Activated B cell treated with CpG ODN at 0.5 μM for 24 hours (primary cell): ENCODE data around the gene IFRD2. TPM values are rescaled to one million over a fixed set of nuclear protein-coding genes. Genes with fewer than 3 reads are reported as not detected.

ENCODE experiments used
- ATAC-seq: fragments of 200-7000 bp; cut with Tn5 transposase; one replicate; pipeline ENCODE4 v1.10.0; 2021; ENCODE audit warnings: low read depth, mild to moderate bottlenecking, moderate library complexity
- CTCF ChIA-PET: fragments of 350-600 bp; sonication (Branson Sonifier 250); formaldehyde crosslinking; loops from one replicate; lab custom pipeline; 2021; ENCODE audit warnings: antibody characterized with exemption; lab: Charles Lee
- POLR2A ChIA-PET: fragments of 350-600 bp; sonication (Branson Sonifier 250); formaldehyde crosslinking; loops from one replicate; lab custom pipeline; 2021; ENCODE audit warnings: antibody characterized with exemption; lab: Charles Lee
- DNase-seq: peaks from one replicate; pipeline ENCODE4 v3.0.0; 2022
- H3K27ac Mint-ChIP-seq: one replicate; pipeline ENCODE4 v1.8.0; 2020; ENCODE audit warnings: mixed read lengths
- H3K27me3 Mint-ChIP-seq: one replicate; pipeline ENCODE4 v1.8.0; 2021; ENCODE audit warnings: mixed read lengths
- H3K36me3 Mint-ChIP-seq: one replicate; pipeline ENCODE4 v1.8.0; 2021; ENCODE audit warnings: low read depth, mixed read lengths
- H3K4me1 Mint-ChIP-seq: one replicate; pipeline ENCODE4 v1.8.0; 2021; ENCODE audit warnings: mixed read lengths
- H3K4me3 Mint-ChIP-seq: one replicate; pipeline ENCODE4 v1.8.0; 2020; ENCODE audit warnings: mild to moderate bottlenecking, mixed read lengths
- H3K9me3 Mint-ChIP-seq: one replicate; pipeline ENCODE4 v1.8.0; 2020; ENCODE audit warnings: mixed read lengths
- intact Hi-C: fragments of 100-400 bp; cut with micrococcal nuclease; formaldehyde crosslinking; loops from one replicate; pipeline ENCODE4 v1.15.1; 2024
- total RNA-seq: library from RNA; stranded (reverse); gene quantifications from 2 replicates; pipeline ENCODE4 v1.2.3, GENCODE V29; 2022
- TF ChIP-seq, protein P1 (sequence below): fragments of 200-600 bp; IDR thresholded peaks from one replicate; pipeline ENCODE4 v1.8.0; 2022; ENCODE audit warnings: antibody characterized with exemption, mild to moderate bottlenecking

Gene IFRD2
- total RNA-seq, 1 donor from 2014 or later: 105 TPM

DNA sequence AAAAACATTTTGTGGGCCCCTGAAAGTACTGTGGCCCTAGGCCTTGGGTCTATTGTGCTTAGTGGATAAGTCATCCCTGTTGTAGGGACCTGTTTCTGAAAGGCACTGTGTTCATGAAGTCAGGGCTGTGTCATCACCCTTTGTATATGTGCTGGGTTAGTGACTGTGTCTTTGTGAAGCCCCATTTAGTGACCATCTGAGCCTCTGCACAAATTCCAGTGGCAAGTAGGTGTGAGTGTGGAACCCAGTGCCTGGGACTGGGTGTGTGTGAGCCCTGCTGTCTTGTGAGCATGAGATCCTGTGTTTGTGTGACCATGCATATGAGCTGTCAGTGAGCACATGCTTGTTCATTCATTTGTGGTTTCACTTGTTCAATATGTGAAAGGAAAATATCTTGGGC is 12.4 kb upstream of the IFRD2 start:
- no peak overlapping the region for H3K4me3 Mint-ChIP-seq
- TF ChIP-seq, protein P1, sequence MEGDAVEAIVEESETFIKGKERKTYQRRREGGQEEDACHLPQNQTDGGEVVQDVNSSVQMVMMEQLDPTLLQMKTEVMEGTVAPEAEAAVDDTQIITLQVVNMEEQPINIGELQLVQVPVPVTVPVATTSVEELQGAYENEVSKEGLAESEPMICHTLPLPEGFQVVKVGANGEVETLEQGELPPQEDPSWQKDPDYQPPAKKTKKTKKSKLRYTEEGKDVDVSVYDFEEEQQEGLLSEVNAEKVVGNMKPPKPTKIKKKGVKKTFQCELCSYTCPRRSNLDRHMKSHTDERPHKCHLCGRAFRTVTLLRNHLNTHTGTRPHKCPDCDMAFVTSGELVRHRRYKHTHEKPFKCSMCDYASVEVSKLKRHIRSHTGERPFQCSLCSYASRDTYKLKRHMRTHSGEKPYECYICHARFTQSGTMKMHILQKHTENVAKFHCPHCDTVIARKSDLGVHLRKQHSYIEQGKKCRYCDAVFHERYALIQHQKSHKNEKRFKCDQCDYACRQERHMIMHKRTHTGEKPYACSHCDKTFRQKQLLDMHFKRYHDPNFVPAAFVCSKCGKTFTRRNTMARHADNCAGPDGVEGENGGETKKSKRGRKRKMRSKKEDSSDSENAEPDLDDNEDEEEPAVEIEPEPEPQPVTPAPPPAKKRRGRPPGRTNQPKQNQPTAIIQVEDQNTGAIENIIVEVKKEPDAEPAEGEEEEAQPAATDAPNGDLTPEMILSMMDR: no peak
- no peaks in the 10 kb centered on the region for H3K27me3 Mint-ChIP-seq
- no peak overlapping the region for H3K27ac Mint-ChIP-seq
- peaks cover 14% of the 10 kb centered on the region for H3K4me1 Mint-ChIP-seq
- H3K36me3 Mint-ChIP-seq: no peaks in the 10 kb centered on the region
- no peak for ATAC-seq
- H3K9me3 Mint-ChIP-seq: no peaks in the 10 kb centered on the region
- DNase-seq: no peak
- ChIA-PET CTCF (no interaction called here), POLR2A (no interaction called here)
- intact Hi-C loops: no loop called here

DNA sequence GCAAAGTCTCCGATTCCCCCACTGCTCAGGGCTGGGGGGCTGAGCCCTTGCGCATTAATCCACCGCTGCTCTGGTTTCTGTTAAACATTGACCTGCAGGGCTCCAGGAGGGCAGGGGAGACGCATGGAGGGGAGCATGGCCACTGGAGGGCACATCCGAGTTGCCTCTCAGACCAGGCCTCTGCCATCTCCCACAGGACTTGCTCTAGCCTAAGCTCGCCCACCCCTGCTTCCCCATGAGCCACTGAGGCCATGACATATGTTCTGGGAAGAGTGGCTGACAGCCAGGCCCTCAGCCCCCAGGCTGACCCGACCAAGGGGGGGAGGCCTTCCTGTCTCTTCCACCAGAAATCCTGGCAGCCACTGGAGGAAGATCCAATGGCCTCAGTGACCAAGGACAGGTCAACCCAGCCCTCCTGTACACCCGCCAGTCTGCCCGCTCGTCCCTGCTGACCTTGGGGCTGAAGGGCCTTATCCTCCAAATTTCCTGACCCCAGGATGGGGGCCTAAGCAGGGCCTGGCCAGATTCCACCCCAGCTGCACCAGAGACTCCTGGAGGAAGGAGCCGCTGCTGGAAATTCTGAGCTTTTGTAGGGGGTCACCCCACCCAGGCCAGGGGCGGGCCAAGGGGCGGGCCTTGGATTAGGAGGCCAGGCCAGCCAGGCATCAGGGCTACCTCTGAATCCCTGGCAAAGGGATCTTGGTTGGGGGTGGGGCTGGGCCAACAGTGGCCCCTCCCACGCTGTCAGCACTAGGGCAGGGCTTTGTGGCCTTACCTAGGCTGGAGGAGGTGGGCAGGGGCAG is 11.0 kb upstream of the IFRD2 start, which contains the start of gene HYAL1:
TSS of gene HYAL1 (minus strand) at position 562 of the 803 bp plus-strand sequence. CDS start 618 bp downstream, outside the sequence.
- TF ChIP-seq, protein P1: no peak
- H3K9me3 Mint-ChIP-seq: no peaks in the 10 kb centered on the region
- no peak for DNase-seq
- H3K4me1 Mint-ChIP-seq: peaks cover 25% of the 10 kb centered on the region
- CTCF ChIA-PET: no interaction called here
- POLR2A ChIA-PET: no interaction called here
- intact Hi-C loops: no loop called here
- no peaks in the 10 kb centered on the region for H3K27me3 Mint-ChIP-seq
- H3K4me3 Mint-ChIP-seq: no peak within 1 kb of the TSS
- H3K36me3 Mint-ChIP-seq: peaks cover 4% of the 10 kb centered on the region
- no peak for ATAC-seq
- H3K27ac Mint-ChIP-seq: no peak within 1 kb of the TSS

DNA sequence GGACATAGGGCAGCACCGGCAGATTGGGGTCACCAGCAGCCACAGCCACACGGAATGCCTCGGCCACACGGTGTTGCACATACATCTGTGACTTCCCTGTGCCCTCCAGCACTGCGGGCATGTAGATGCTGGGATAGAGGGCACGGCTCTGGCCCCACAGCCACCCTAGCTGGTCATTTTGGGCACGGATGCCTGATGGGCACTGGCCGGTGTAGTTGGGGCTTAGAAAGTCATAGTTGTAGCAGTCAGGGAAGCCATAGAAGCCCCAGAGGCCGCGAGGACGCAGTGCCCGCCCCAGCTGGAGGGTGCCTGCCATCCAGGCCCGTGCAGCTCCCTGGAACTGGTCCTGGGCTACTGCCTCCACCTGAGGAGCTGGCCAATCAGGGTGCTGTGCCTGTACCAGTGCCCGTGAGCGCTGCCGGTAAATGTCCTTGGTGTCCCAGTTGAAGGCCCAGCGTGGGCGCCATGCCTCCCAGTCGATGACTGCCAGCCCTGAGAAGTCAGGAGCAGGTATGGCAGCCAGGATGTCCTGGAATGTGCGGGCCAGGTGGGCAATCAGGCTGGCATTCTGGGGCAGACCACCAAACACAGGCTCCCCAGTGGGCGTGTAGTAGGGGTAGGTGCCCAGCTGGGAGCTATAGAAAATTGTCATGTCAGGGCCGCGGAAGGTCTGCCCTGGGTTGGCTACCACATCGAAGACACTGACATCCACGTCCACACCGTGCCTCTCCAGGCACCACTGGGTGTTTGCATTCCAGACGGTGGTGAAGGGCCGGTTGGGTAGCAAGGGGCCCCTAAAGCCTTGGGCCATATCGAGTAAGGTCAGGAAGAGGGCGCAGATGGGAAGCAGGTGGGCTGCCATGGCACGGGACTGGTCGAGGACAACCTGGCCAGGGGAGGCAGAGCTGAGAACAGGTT is 10.1 kb upstream of the IFRD2 start:
- DNase-seq (no peak), ATAC-seq (no peak)
- H3K36me3 Mint-ChIP-seq: peaks cover 4% of the 10 kb centered on the region
- no peak overlapping the region for H3K27ac Mint-ChIP-seq
- POLR2A ChIA-PET: no interaction called here
- intact Hi-C loops: no loop called here
- CTCF ChIA-PET: no interaction called here
- TF ChIP-seq, protein P1: no peak
- no peaks in the 10 kb centered on the region for H3K27me3 Mint-ChIP-seq
- H3K4me1 Mint-ChIP-seq: peaks cover 31% of the 10 kb centered on the region
- no peaks in the 10 kb centered on the region for H3K9me3 Mint-ChIP-seq
- H3K4me3 Mint-ChIP-seq: no peak overlapping the region

DNA sequence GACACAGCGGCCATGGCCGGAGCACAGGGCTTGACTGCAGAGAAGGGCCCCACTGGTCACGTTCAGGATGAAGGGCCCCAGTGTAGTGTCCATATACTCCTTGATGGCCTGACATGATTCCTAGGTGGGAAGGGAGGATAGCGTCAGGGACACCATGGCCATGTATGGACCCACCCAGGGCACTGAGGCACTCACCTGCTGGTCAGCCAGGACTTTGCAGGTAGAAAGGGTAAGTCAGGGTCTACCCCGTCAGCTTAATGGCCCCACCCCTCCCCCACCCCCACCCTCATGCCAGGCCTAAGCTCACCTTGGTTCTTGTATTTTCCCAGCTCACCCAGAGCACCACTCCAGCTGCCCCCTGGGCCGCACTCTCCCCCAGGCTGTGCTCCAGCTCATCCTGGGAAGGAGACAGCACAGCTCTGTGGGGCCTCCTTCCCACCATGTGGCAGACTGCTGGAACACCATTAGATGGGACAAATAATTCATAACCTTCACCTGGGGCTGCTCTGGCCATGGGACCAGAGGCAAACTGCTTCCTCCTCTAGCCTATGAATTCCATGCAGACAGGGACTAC is 8.5 kb upstream of the IFRD2 start:
- H3K27me3 Mint-ChIP-seq: no peaks in the 10 kb centered on the region
- intact Hi-C loops: no loop called here
- DNase-seq (no peak), ATAC-seq (no peak)
- H3K9me3 Mint-ChIP-seq: no peaks in the 10 kb centered on the region
- ChIA-PET CTCF (no interaction called here), POLR2A (interaction anchor here (0.7 to 1.0 kb wide), 2 partner anchors 37 to 59 kb away, joined by 5 to 6 read pairs; partner anchors contain the start of gene TMEM115)
- H3K27ac Mint-ChIP-seq: no peak overlapping the region
- H3K4me3 Mint-ChIP-seq: no peak overlapping the region
- TF ChIP-seq, protein P1: no peak
- H3K36me3 Mint-ChIP-seq: peaks cover 6% of the 10 kb centered on the region
- peaks cover 34% of the 10 kb centered on the region for H3K4me1 Mint-ChIP-seq
